ENCODE measurements around the gene CDH23. TPM values are rescaled to one million over a fixed set of nuclear protein-coding genes. Genes with fewer than 3 reads are reported as not detected.

Gene CDH23
- total RNA-seq, 1 experiment from 2014 or later, result 2.9 TPM

- TF ChIP-seq IRF1 (CRISPR knock-in tag; IDR thresholded peaks at IDR 0.05), result no peak
- TF ChIP-seq ZNF423 (CRISPR knock-in tag; IDR thresholded peaks at IDR 0.05), result no peak
- no peak for TF ChIP-seq JUN (CRISPR knock-in tag; IDR thresholded peaks at IDR 0.05)
- TF ChIP-seq PRRX2 (CRISPR knock-in tag; IDR thresholded peaks at IDR 0.05), result no peak
- no peak for TF ChIP-seq AFF4 (CRISPR knock-in tag; IDR thresholded peaks at IDR 0.05; ENCODE audit: borderline replicate concordance)
- TF ChIP-seq HMGA2 (CRISPR knock-in tag; IDR thresholded peaks at IDR 0.05), result no peak
- no peak for TF ChIP-seq ZSCAN18 (CRISPR knock-in tag; IDR thresholded peaks at IDR 0.05)
- no peak for TF ChIP-seq FOXJ3 (CRISPR knock-in tag; IDR thresholded peaks at IDR 0.05; ENCODE audit: borderline replicate concordance)
- no peak for TF ChIP-seq ZNF281 (CRISPR knock-in tag; IDR thresholded peaks at IDR 0.05)
- no peak for TF ChIP-seq MXD4 (CRISPR knock-in tag; IDR thresholded peaks at IDR 0.05; ENCODE audit: borderline replicate concordance)
- no peak for TF ChIP-seq SMAD3 (CRISPR knock-in tag; IDR thresholded peaks at IDR 0.05; ENCODE audit: borderline replicate concordance)
- no peak for TF ChIP-seq TP53 (CRISPR knock-in tag; IDR thresholded peaks at IDR 0.05)
- no peak for TF ChIP-seq FOXK1 (CRISPR knock-in tag; IDR thresholded peaks at IDR 0.05)
- TF ChIP-seq ERG (CRISPR knock-in tag; IDR thresholded peaks at IDR 0.05), result no peak
Observed at GRCh38 chr10:71404503-71405295, 8.0 kb downstream of the CDH23 start (continued).

- ATAC-seq (no peak), DNase-seq (ENCODE audit: low spot score) (no peak)
- no peak overlapping the region for H3K4me3 Mint-ChIP-seq
- ChIA-PET CTCF (interaction anchor here (1.5 to 3.1 kb wide), 2 partner anchors 10 to 25 kb away, joined by 7 to 8 read pairs; partner anchors contain the start of gene CDH23), POLR2A (no interaction called here)
- 0 out of 2 replicates have a peak, but pooled peaks cover under 1% of the 10 kb centered on the region for H3K27me3 Mint-ChIP-seq (ENCODE audit: low read depth)
- peaks cover 12% of the 10 kb centered on the region for H3K9me3 Mint-ChIP-seq
- H3K27ac Mint-ChIP-seq, result no peak overlapping the region
- peaks cover 9% of the 10 kb centered on the region for H3K4me1 Mint-ChIP-seq
- peaks cover 6% of the 10 kb centered on the region for H3K36me3 Mint-ChIP-seq
- TF ChIP-seq KAT7 (CRISPR knock-in tag; IDR thresholded peaks at IDR 0.05; ENCODE audit: borderline replicate concordance), result no peak
- TF ChIP-seq SOX15 (CRISPR knock-in tag; IDR thresholded peaks at IDR 0.05), result no peak
- TF ChIP-seq USF2 (CRISPR knock-in tag; IDR thresholded peaks at IDR 0.05), result no peak
- TF ChIP-seq ZNF232 (CRISPR knock-in tag; IDR thresholded peaks at IDR 0.05), result no peak
- TF ChIP-seq GTF2I (CRISPR knock-in tag; conservative IDR thresholded peaks at IDR 0.05), result no peak
- TF ChIP-seq FOXP4 (CRISPR knock-in tag; IDR thresholded peaks at IDR 0.05), result no peak
- TF ChIP-seq CBFB (CRISPR knock-in tag; IDR thresholded peaks at IDR 0.05; ENCODE audit: low read depth), result no peak
- no peak for TF ChIP-seq ATF2 (CRISPR knock-in tag; IDR thresholded peaks at IDR 0.05; ENCODE audit: borderline replicate concordance, low read depth)
Observed at GRCh38 chr10:71406878-71407277, 10.2 kb downstream of the CDH23 start.

All from WTC11 (cell line).